HG02973 (cell line): Measurements from ENCODE around the gene SH2D7.
A peak's percentile ranks its signal among the peaks of the same experiment; 100 is the strongest.
"Not testable (repeated sequence)": the region's sequence is repeated elsewhere in the genome, so short reads cannot be mapped to it uniquely, and the experiment has no call there.

Experiments
- ATAC-seq: cut with Tn5 transposase; IDR thresholded peaks from one replicate; pipeline ENCODE4 v1.9.1; 2021; ENCODE audit warnings: moderate library complexity; ENCODE audit not compliant: unreplicated experiment

The SH2D7 gene

GRCh38 chr15:78131295-78132061 lies 39.1 kb downstream of the SH2D7 start, which contains the start of gene CIB2:
TSS of gene CIB2 (minus strand) at chr15:78131445. CDS start at chr15:78131215, 230 bp downstream.
- ATAC-seq, result peak; percentile 81

GRCh38 chr15:78133801-78134200 lies 41.4 kb downstream of the SH2D7 start:
- no peak for ATAC-seq

- ATAC-seq, result no peak
Measured at GRCh38 chr15:78139578-78139977, 47.2 kb downstream of the SH2D7 start.

DNA sequence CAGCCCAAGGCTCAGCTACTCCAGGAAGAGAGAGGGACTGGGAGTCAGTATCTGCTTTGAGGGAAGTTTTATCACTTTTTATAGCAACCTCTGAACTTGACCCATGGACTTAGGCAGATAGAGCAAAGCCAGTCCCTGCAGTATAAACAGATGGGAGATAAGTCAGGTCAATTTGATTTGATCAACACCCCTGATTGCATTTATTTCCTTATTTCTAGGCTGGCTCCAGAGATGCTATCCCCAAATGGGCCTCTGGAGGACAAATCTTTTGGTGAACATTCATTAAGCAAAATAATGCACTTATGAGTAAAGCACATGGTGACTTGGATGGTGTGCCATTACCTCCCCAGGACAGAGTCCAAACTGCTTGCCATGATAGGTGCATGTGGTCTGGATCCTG lies 47.9 kb downstream of the SH2D7 start:
- no peak for ATAC-seq

DNA sequence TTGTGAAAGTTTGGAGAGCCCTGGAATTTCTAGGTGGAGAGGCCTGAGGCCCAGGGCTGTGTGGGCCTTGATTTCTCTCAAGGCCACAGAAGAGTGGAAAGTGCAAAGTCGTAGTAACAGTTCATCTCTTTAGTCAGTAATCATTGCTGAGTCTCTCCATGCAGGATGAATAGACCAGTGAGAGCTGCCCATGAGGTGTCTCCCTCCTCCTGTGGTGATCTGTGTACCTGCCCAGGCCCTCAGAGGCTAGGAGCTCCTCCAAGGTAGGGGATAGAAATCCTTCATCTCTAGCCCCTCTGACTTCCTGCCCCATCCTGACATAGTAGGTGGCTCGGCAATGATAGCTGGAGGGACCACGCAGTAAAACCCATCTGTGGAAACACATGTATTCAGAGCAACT lies 50.0 kb downstream of the SH2D7 start:
- no peak for ATAC-seq

DNA sequence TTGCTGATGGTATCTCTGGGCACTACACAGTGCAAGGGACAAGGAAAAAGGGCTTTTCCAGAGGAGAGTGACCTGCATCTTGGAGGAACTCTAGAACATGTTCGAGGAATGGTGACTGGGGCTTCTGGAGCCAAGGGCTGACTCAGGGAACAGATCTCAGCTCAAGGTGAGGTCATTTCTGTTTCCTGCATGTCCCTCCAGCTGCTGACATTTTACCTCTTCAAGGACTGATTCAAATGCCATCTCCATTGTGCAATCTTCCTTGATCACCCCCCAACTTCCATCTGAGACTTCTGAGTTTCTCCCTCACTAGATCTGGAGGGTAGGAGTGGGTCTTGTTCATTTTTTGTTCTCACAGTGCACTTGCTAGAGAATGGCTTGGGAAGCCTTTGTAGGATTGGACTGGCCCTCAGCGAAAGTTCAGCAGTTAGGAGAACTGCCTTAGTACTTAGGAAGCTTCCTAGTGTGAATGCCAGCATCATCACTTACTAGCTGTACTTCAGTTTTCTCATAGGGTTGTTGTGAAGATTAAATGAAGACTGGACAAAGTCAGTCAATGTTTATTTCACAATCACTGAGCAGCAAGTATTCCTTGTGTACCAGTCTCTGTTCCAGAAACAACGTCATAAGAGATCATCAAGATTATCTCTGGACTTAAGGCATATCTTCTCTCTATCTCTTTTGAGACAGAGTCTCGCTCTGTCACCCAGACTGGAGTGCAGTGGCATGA lies 54.2 kb downstream of the SH2D7 start:
- no peak for ATAC-seq

DNA sequence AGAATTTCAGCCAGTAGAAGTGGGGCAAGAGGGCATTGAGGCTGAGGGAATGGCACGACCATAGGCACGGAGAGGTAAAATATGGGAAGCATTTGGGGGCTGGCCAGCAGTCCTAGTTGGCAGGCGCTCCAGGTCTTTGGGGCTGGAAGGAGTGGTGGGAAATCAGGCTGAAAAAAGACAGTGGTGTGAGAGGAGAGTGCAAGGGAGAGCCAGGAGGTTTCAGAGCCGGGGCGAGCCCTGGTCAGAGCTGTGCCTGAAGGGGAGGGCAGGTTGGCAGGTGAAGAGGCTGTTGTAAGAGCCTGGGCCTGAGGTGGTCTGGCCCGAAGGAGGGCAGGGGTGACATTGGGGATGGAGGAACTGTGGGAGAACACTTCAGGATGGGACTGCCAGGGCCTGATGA lies 55.2 kb downstream of the SH2D7 start:
- no peak for ATAC-seq

GRCh38 chr15:78148392-78149067 lies 56.2 kb downstream of the SH2D7 start:
- ATAC-seq, result no peak

DNA sequence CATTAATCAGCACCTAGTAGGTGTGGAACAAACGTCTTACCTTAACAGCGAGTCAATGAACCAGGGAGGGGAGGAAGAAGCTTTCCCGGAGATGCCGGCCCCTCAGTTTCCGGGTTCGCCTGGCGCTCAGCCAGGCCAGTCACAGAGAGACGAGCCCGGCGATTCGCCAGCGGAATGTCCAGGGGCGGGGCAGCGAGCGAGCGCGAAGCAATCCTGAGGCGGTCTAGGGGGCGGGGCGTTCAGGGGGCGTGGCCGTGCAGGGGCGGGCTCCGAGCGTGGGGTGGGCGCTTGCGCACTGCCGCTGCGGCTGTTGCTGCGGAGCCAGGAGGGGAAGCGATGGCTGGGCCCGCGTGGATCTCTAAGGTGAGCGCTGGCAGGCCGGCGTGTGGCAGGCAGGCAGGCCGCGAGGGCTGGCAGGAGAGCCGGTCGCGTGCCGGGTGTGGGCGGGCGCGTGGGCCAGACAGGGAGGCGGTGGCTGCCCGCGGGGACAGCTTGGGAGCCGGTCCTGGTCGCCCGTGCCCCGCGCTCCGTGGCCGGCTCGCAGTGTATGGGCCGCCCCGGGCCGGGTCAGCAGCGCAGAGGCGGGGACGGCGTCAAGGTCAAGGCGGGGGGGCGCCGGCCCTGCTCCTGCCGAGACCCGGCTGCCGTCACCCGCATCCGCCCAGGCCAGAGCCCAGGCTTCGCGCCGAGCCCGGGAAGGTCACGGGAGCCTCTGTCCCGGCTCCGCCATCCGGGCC lies 56.9 kb downstream of the SH2D7 start, which contains the start of gene IDH3A:
TSS of gene IDH3A (plus strand) at position 295 of the 737 bp plus-strand sequence. CDS start at position 337, 42 bp downstream.
- ATAC-seq, result peak; percentile 74

- ATAC-seq, result no peak
Measured at GRCh38 chr15:78149805-78150751, 57.7 kb downstream of the SH2D7 start.

- ATAC-seq, result not testable (repeated sequence)
Measured at GRCh38 chr15:78151075-78151474, 58.7 kb downstream of the SH2D7 start.
